Measurements from ENCODE around the gene OR10D3. TPM values are rescaled to one million over a fixed set of nuclear protein-coding genes. Genes with fewer than 3 reads are reported as not detected.

OR10D3 gene
- total and polyA plus RNA-seq, 2 donors (not counting 1 experiment from before 2014, with no cell fraction given) = not detected

DNA sequence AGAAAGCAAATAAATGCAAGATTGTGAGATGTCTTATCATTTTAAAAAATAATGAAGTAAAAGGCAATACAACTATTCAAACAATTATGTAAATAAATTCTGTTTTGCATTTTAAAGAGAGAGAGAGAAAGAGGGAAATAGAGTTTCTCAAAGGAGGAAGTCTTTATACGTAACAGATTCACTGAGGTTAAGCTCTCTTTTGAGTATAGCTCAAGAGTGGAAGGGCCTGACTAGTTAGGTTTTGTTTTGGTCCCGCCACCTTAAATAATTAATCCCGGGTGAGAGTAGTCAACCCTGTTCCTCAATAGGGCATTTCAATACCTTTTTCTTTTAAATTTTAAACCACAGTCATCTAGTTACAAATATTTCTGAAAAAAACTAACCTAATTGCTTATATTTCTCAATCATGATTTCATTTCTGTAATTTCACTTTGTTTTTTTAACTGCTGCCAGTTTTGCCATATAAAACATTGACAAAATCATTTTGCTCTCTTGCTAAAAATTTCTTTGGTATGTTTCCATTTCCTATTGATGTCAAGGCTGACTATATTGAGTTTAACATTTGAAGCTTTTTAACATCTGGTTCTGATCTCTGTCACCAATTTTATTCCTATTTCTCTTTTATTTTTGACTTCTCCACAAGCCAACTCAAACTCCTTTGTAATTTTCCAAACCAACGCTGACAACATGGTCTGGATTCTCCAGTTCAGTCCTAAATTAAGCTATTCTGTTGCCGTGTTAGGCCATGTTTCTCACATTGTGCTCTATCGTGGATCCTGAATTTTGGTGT lies 10.3 kb downstream of the OR10D3 start:
- Histone ChIP-seq H3K4me1 (ENCODE audit: control insufficient read depth in 2 of 2, insufficient read depth in 2 of 2, low read length in 2 of 2) (peaks cover 0 to 3% of the 10 kb centered on the region in 2 donors), H3K79me2 (ENCODE audit: control insufficient read depth, insufficient read depth, low read length) (no peaks in the 10 kb centered on the region), H3K4me3 (ENCODE audit: control extremely low read depth in 1 of 5, extremely low read depth in 1 of 5, insufficient read depth in 1 of 5, low read depth in 2 of 5, low read length in 4 of 5) (no peak overlapping the region), H3K36me3 (replicated peaks in 1 of 2; ENCODE audit: control extremely low read depth in 1 of 2, control insufficient read depth in 1 of 2, extremely low read depth in 1 of 2, insufficient read depth in 2 of 2, low read length in 1 of 2) (no peaks in the 10 kb centered on the region), H3K9me3 (ENCODE audit: control extremely low read depth in 1 of 3, control insufficient read depth in 2 of 3, insufficient read depth in 1 of 3, low read length in 2 of 3) (peaks cover 0 to 1% (median 0%) of the 10 kb centered on the region in 3 donors), H3K9ac (ENCODE audit: low read length) (no peak overlapping the region), H4K20me1 (ENCODE audit: control insufficient read depth, insufficient read depth, low read length, poor library complexity, severe bottlenecking) (no peaks in the 10 kb centered on the region), H3K27me3 (replicated peaks in 1 of 4; ENCODE audit: control extremely low read depth in 1 of 4, control insufficient read depth in 3 of 4, insufficient read depth in 4 of 4, low read length in 3 of 4) (peaks cover 0 to 4% (median 0%) of the 10 kb centered on the region in 4 experiments), H2AFZ (ENCODE audit: insufficient read depth, low read depth, low read length, poor library complexity, severe bottlenecking) (no peak overlapping the region), H3K27ac (ENCODE audit: low read length in 2 of 2) (no peak overlapping the region), H3K4me2 (replicated peaks; ENCODE audit: low read depth, low read length, poor library complexity, severe bottlenecking) (no peak overlapping the region)
- WGBS (ENCODE audit: insufficient coverage) = 98% methylated on average over 3 of the region's 6 CpGs
- peaks cover 6% of the 10 kb centered on the region for H3K4me1 Mint-ChIP-seq
- ChIA-PET CTCF (interaction anchor here (1.1 to 1.2 kb wide), 2 partner anchors 122 to 209 kb away, joined by 3 to 5 read pairs; no protein-coding TSS in a partner anchor), POLR2A (interaction anchor here (0.6 kb wide), 1 partner anchor 175 kb away, joined by 4 read pairs; no protein-coding TSS in a partner anchor)
- no peaks in the 10 kb centered on the region for H3K9me3 Mint-ChIP-seq (ENCODE audit: insufficient read depth)
- DNase-seq (peak; percentile 38), ATAC-seq (ENCODE audit: low read depth) (no peak)
- no peak for TF ChIP-seq EZH2 (IDR thresholded peaks at IDR 0.05; ENCODE audit: borderline replicate concordance, insufficient read depth, low read depth, low read length, poor library complexity, severe bottlenecking)
- TF ChIP-seq, protein P1, sequence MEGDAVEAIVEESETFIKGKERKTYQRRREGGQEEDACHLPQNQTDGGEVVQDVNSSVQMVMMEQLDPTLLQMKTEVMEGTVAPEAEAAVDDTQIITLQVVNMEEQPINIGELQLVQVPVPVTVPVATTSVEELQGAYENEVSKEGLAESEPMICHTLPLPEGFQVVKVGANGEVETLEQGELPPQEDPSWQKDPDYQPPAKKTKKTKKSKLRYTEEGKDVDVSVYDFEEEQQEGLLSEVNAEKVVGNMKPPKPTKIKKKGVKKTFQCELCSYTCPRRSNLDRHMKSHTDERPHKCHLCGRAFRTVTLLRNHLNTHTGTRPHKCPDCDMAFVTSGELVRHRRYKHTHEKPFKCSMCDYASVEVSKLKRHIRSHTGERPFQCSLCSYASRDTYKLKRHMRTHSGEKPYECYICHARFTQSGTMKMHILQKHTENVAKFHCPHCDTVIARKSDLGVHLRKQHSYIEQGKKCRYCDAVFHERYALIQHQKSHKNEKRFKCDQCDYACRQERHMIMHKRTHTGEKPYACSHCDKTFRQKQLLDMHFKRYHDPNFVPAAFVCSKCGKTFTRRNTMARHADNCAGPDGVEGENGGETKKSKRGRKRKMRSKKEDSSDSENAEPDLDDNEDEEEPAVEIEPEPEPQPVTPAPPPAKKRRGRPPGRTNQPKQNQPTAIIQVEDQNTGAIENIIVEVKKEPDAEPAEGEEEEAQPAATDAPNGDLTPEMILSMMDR (IDR thresholded peaks at IDR 0.05) = no peak
- intact Hi-C loops (cut with micrococcal nuclease) = no loop called here
- no peak overlapping the region for H3K4me3 Mint-ChIP-seq
- H3K27ac Mint-ChIP-seq = no peak overlapping the region
- no peaks in the 10 kb centered on the region for H3K27me3 Mint-ChIP-seq

All from B cell (primary cell).